Epithelial cell of proximal tubule (primary cell): ENCODE data around the gene HEPHL1. TPM values are rescaled to one million over a fixed set of nuclear protein-coding genes. Genes with fewer than 3 reads are reported as not detected.

Source experiments
- DNase-seq: peaks from one replicate; pipeline ENCODE4 v3.0.0-alpha.2; 2011; ENCODE audit warnings: low read depth
- H3K4me3 ChIP-seq: 2 replicates; pipeline ENCODE4 v1.5.1; 2011; ENCODE audit warnings: low read depth, mild to moderate bottlenecking, low read length
- CTCF ChIP-seq: conservative IDR thresholded peaks from 2 replicates; pipeline ENCODE4 v1.5.1; 2012; ENCODE audit warnings: low read depth, mild to moderate bottlenecking, low read length
- total RNA-seq: library from RNA; depleted of rRNA; stranded (reverse); fragments of >200 nt; gene quantifications from 2 replicates; pipeline ENCODE4 v1.2.3, GENCODE V29; 2015

The HEPHL1 gene
- total RNA-seq, 1 donor from 2014 or later, result not detected

- DNase-seq, result no peak
- H3K4me3 ChIP-seq, result no peak overlapping the region
- TF ChIP-seq CTCF, result no peak
Observed at GRCh38 chr11:94000659-94001058, 20.5 kb upstream of the HEPHL1 start.

GRCh38 chr11:94002226-94002625 lies 18.9 kb upstream of the HEPHL1 start:
- H3K4me3 ChIP-seq, result no peak overlapping the region
- DNase-seq, result no peak
- no peak for TF ChIP-seq CTCF

GRCh38 chr11:94007426-94007825 lies 13.7 kb upstream of the HEPHL1 start:
- TF ChIP-seq CTCF, result no peak
- no peak overlapping the region for H3K4me3 ChIP-seq
- DNase-seq, result no peak

GRCh38 chr11:94007906-94008305 lies 13.2 kb upstream of the HEPHL1 start:
- H3K4me3 ChIP-seq, result no peak overlapping the region
- no peak for TF ChIP-seq CTCF
- DNase-seq, result no peak

- TF ChIP-seq CTCF, result no peak
- no peak overlapping the region for H3K4me3 ChIP-seq
- DNase-seq, result no peak
Observed at GRCh38 chr11:94010136-94010535, 11.0 kb upstream of the HEPHL1 start.

- no peak overlapping the region for H3K4me3 ChIP-seq
- TF ChIP-seq CTCF, result no peak
- DNase-seq, result no peak
Observed at GRCh38 chr11:94011478-94011877, 9.7 kb upstream of the HEPHL1 start.

- H3K4me3 ChIP-seq, result no peak overlapping the region
- no peak for DNase-seq
- TF ChIP-seq CTCF, result no peak
Observed at GRCh38 chr11:94017446-94017845, 3.7 kb upstream of the HEPHL1 start.
